Breast epithelium (tissue), 4 donors: ENCODE data around the gene WFDC5. TPM values are rescaled to one million over a fixed set of nuclear protein-coding genes. Genes with fewer than 3 reads are reported as not detected.

ENCODE experiments used
- DNase-seq, 2 donors: peaks; one replicate each; pipeline ENCODE4 v3.0.0-alpha.2; 2019; ENCODE audit warnings: low spot score in 2 of 2
- H3K27ac ChIP-seq, 2 donors: fragments of 200-600 bp; sonication (generic) in 1 of 2; one replicate each; pipeline ENCODE4 v1.5.1; 2016 to 2019; ENCODE audit warnings: mild to moderate bottlenecking in 1 of 2
- H3K27me3 ChIP-seq, 2 donors: fragments of 200-600 bp; sonication (generic) in 1 of 2; one replicate each; pipeline versions ENCODE4 v1.5.1 to v1.6.0; 2017 to 2019; ENCODE audit warnings: control low read depth in 1 of 2, mild to moderate bottlenecking in 1 of 2
- H3K36me3 ChIP-seq: fragments of 200-600 bp; one replicate; pipeline ENCODE4 v1.5.1; 2019
- H3K4me1 ChIP-seq, 2 donors: fragments of 200-600 bp; sonication (generic); one replicate each; pipeline ENCODE4 v1.5.1; 2016 to 2019; ENCODE audit warnings: control low read depth in 1 of 2
- H3K4me3 ChIP-seq, 3 donors: fragments of 200-600 bp; sonication (generic); 1 replicate in 2 of 3; 2 replicates in 1 of 3; pipeline ENCODE4 v1.5.1; 2016 to 2019; ENCODE audit warnings: mild to moderate bottlenecking in 3 of 3, moderate library complexity in 2 of 3
- H3K9me3 ChIP-seq, 2 donors: fragments of 200-600 bp; sonication (generic) in 1 of 2; one replicate each; pipeline ENCODE4 v1.5.1; 2016 to 2019; ENCODE audit warnings: control low read depth in 1 of 2
- POLR2A ChIP-seq: fragments of 450-650 bp; IDR thresholded peaks from one replicate; pipeline ENCODE4 v1.6.1; 2016; ENCODE audit warnings: antibody characterized with exemption, mild to moderate bottlenecking, moderate library complexity
- POLR2AphosphoS5 ChIP-seq, 3 donors: sonication (generic); formaldehyde crosslinking; IDR thresholded peaks; one replicate each; pipeline ENCODE4 v1.6.1; 2017; ENCODE audit warnings: antibody characterized with exemption in 3 of 3
- intact Hi-C: fragments of 100-400 bp; cut with DNase I; formaldehyde crosslinking; loops from one replicate; pipeline ENCODE4 v1.15.1; 2023; ENCODE audit warnings: low total_unique reads
- total RNA-seq, 3 donors: library from RNA; depleted of rRNA; stranded (reverse); fragments of >200 nt; gene quantifications; one replicate each; pipeline ENCODE4 v1.1.0, GENCODE V29; 2016
- TF ChIP-seq, protein P1 (sequence below), 3 donors: fragments of 450-650 bp; IDR thresholded peaks; one replicate each; pipeline ENCODE4 v1.5.1; 2016 to 2017; ENCODE audit warnings: antibody characterized with exemption in 3 of 3, mild to moderate bottlenecking in 3 of 3, moderate library complexity in 3 of 3

Gene WFDC5
- total RNA-seq, 3 donors from 2014 or later, result not detected

DNA sequence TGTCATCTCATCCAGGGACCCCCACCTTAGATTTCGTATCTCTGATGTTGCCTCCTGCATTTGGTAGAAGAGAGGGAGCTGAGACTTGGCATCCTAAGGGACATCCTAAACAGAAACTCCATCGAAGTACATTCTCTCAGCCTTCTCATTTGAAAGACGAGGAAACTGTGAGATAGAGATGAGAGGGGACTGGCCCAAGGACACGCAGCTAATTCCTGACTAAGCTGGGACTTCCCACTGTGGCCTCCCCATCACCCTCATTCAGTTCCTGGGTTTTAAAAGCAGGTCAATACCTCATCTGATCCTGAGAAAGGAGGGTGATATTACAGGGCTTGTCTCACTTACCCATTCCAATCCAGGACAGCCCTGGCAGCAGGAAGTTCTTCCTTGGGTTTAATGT is 855 bp upstream of the WFDC5 start:
- TF ChIP-seq POLR2A (no peak), POLR2AphosphoS5 (IDR thresholded peaks at IDR 0.05) (no peak)
- TF ChIP-seq, protein P1, sequence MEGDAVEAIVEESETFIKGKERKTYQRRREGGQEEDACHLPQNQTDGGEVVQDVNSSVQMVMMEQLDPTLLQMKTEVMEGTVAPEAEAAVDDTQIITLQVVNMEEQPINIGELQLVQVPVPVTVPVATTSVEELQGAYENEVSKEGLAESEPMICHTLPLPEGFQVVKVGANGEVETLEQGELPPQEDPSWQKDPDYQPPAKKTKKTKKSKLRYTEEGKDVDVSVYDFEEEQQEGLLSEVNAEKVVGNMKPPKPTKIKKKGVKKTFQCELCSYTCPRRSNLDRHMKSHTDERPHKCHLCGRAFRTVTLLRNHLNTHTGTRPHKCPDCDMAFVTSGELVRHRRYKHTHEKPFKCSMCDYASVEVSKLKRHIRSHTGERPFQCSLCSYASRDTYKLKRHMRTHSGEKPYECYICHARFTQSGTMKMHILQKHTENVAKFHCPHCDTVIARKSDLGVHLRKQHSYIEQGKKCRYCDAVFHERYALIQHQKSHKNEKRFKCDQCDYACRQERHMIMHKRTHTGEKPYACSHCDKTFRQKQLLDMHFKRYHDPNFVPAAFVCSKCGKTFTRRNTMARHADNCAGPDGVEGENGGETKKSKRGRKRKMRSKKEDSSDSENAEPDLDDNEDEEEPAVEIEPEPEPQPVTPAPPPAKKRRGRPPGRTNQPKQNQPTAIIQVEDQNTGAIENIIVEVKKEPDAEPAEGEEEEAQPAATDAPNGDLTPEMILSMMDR (IDR thresholded peaks at IDR 0.05), result no peak
- Histone ChIP-seq H3K27me3 (no peaks in the 10 kb centered on the region), H3K4me1 (no peaks in the 10 kb centered on the region), H3K4me3 (no peak overlapping the region), H3K27ac (no peak overlapping the region), H3K36me3 (no peaks in the 10 kb centered on the region), H3K9me3 (no peaks in the 10 kb centered on the region)
- intact Hi-C loops, result no loop called here
- no peak for DNase-seq

DNA sequence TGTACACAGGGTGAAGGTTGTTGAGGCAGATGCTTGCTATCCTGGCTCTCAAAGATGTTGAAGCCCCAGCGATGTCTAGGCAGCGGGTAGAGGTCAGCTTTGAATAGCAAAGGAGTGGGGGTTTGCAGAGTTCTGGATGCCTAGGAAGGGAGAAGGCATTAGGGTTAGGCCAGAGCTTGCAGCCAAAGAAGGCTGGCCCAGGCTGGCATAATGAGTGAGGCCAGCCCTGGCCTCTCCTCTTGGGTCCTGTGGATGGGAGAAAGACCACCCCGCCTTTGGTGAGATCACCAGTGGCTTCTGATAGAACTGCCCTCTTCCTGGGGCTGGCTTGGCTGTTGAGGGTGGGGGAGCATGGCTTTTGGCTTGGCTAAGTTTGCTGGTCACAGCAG is 406 bp upstream of the WFDC5 start:
- DNase-seq, result no peak

DNA sequence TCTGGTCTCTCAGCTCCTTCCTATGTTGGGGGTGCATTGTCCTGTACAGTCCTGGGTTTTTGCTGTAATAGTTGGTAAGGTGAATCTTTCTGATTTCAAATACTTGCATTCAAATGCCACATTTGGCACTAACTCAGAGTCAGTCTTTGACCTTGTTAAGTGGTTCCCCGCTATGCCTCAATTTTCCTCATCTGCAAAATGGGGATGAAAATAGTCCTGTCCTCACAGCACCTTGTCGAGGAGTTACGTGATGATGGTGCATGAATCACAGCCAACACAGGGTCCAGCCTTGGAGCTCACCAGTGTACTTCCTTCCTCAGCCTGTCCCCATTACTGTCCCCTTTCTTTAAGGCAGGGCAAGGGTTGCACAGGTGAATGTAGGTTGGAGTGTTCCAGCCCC is 1.1 kb downstream of the WFDC5 start:
- intact Hi-C loops, result no loop called here
- Histone ChIP-seq H3K36me3 (no peaks in the 10 kb centered on the region), H3K27ac (no peak overlapping the region), H3K4me3 (no peak overlapping the region), H3K9me3 (no peaks in the 10 kb centered on the region), H3K27me3 (no peaks in the 10 kb centered on the region), H3K4me1 (no peaks in the 10 kb centered on the region)
- DNase-seq, result no peak
- TF ChIP-seq, protein P1 (IDR thresholded peaks at IDR 0.05), result no peak
- no peak for TF ChIP-seq POLR2A
- TF ChIP-seq POLR2AphosphoS5 (IDR thresholded peaks at IDR 0.05), result no peak

More for the DNA sequence above, 406 bp upstream of the WFDC5 start:
- no peaks in the 10 kb centered on the region for H3K36me3 ChIP-seq
- H3K4me3 ChIP-seq, result no peak overlapping the region
- H3K9me3 ChIP-seq, result no peaks in the 10 kb centered on the region
- TF ChIP-seq POLR2A (no peak), POLR2AphosphoS5 (IDR thresholded peaks at IDR 0.05) (no peak)
- TF ChIP-seq, protein P1 (IDR thresholded peaks at IDR 0.05), result no peak
- no peaks in the 10 kb centered on the region for H3K4me1 ChIP-seq
- H3K27me3 ChIP-seq, result no peaks in the 10 kb centered on the region
- H3K27ac ChIP-seq, result no peak overlapping the region
- intact Hi-C loops, result no loop called here

DNA sequence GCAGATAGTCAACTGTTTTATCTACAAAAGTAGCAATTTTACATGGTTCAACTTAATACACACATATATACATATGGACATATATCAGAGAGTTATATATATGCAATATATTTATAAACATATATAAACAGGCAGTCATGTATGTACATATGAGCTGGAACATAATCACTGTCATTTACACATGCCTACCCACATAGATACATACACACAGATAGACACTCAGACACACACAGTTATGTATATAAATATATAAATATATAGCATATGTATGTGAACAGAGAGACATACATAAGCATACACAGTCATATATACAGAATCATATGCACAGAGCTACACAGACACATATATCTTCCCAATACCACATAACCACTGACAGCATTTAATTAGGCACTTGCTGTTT is 2.2 kb downstream of the WFDC5 start:
- Histone ChIP-seq H3K4me3 (no peak overlapping the region), H3K9me3 (no peaks in the 10 kb centered on the region), H3K4me1 (no peaks in the 10 kb centered on the region), H3K36me3 (no peaks in the 10 kb centered on the region), H3K27ac (no peak overlapping the region), H3K27me3 (no peaks in the 10 kb centered on the region)
- DNase-seq, result no peak
- no peak for TF ChIP-seq POLR2A
- TF ChIP-seq POLR2AphosphoS5 (IDR thresholded peaks at IDR 0.05), result no peak
- TF ChIP-seq, protein P1 (IDR thresholded peaks at IDR 0.05), result no peak
- intact Hi-C loops, result no loop called here

DNA sequence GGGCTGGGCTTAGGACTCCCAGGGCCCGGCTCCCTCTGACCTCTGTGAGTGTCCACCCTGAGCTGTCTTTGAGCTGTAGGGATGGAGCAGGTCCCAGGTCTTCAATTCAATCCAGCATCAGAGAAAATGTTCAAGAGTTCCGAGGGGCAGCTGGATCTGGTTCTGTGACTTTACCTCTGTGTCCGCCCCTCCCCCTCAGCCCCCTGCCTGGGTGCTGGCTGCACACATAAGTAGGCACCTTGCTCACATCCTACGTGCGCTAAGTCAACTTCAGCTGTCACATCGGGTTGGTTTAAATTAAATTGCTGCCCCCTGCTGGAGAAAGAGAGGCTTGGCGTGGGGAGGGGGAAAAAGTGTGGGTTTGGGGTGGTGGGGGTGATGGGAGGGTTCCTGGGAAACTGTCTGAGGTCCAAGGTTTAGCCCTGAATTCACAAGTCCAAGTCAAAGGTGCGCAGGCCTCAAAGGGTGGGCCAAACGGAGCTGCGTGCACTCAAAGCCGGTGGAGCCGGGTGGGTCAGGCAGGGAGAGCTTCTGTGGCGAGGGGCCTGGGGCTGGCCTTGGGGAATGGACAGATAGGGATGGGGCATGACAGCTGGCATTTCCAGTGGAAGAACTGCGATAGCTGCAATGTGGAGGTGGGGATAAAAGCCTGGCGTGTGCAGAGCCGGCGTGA is 3.0 kb downstream of the WFDC5 start:
- no peak for DNase-seq
- H3K9me3 ChIP-seq, result no peaks in the 10 kb centered on the region
- TF ChIP-seq POLR2AphosphoS5 (IDR thresholded peaks at IDR 0.05) (no peak), POLR2A (no peak)
- TF ChIP-seq, protein P1 (IDR thresholded peaks at IDR 0.05), result no peak
- intact Hi-C loops, result no loop called here
- no peaks in the 10 kb centered on the region for H3K36me3 ChIP-seq
- no peak overlapping the region for H3K27ac ChIP-seq
- H3K4me3 ChIP-seq, result no peak overlapping the region
- no peaks in the 10 kb centered on the region for H3K27me3 ChIP-seq
- H3K4me1 ChIP-seq, result no peaks in the 10 kb centered on the region
